GM18867 (cell line): ENCODE data around the gene GRIN2C.

ENCODE experiments used
- ATAC-seq: cut with Tn5 transposase; IDR thresholded peaks from one replicate; pipeline ENCODE4 v1.9.1; 2021; ENCODE audit warnings: mild to moderate bottlenecking, moderate library complexity; ENCODE audit not compliant: unreplicated experiment

The GRIN2C gene

GRCh38 chr17:74824961-74825627, 34.6 kb downstream of the GRIN2C start:
- no peak for ATAC-seq

- no peak for ATAC-seq
Observed at GRCh38 chr17:74822939-74823367, 36.7 kb downstream of the GRIN2C start.

DNA sequence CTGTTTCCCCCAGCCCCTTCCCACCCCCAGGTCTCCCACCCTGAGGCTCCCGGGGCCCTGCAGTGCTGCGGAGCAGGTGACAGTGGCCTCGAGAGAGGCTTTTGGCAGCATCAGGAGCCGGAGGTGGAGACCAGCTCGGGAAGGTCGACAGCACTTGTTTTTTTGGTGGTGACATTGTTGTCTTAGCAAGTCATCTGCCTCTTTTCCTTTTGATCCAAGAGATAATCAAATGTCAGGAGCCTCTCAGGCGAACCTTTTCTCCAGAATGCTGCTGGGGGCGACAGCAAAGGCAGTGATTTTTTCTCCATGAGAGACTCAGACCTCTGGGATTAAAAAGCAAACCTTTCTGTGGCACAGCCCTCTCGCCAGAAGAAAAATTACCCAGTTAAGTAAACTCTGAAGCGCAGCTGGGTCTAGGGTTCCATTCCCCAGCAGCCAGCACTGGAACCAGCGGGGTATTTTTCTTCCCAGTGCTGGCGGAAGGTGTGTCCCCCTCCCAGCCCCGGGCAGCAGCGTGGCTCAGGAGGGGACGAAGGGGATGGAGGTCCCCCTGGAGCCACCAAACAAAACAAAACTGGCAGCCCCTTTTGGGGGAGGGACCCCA, 37.2 kb downstream of the GRIN2C start:
- no peak for ATAC-seq

DNA sequence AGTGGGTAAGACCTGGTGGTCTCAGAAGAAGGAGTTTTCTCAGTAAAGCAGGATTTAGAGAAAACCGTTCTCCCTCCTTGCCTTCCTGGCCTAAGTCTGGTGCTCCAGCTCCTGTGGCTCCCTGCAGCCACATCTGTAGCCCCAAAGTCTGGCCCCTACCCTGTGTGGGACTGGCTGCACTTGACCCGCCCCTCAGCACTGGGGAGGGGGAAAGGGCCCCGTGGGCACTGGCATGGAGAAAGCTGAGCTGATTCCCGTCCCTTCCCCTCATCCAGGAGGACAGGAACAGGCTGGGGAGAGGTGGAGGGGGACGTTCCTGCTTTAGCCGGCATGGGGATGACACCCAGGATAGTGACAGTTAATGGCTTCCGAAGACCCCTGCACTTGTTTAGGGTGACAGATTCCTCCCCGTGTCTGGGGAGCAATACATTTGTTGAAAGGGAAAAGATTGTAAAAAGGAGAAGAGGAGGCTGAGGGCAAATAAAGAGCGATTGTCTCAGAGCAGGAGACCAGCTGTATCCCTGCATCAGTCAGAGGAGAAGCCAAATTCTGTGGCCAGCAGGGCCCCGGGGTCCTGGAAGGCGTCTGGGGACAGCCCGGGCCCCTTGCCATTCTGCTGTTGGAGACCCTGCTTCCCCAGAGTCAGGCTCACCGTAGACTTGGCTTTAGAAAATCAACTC, 37.9 kb downstream of the GRIN2C start:
- ATAC-seq, result no peak

DNA sequence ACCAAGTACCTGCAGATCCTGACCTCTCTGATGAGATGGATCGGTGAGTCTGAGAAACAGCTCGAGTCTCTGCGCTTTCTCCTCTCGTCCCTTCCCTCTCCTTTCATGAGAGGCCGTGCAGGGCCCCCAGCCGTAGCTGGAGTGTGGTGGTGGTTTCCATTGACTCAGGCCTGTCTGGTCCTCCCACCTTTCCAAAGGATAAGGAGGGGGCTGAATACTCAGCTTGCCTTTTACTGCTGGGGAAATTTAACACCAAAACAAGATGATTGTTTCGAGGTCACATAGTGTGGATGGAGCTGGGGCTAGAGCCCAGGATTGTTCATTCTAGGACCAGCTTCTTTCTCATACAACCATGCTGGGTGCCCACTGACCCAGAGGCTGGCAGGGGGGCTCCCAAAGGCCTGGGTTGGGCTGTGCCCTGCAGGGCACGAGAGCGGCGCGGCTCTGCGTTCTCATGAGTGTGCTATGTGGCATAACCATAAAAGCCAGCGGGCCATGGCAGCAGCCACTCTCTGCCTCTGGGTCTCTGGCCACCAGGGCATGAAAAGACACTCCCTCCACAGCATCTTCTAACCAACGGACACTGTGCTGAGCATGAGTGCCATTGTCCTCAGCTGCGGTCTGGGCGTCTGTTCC, 39.8 kb downstream of the GRIN2C start:
- ATAC-seq, result no peak

GRCh38 chr17:74818291-74818938, 41.3 kb downstream of the GRIN2C start:
- no peak for ATAC-seq

DNA sequence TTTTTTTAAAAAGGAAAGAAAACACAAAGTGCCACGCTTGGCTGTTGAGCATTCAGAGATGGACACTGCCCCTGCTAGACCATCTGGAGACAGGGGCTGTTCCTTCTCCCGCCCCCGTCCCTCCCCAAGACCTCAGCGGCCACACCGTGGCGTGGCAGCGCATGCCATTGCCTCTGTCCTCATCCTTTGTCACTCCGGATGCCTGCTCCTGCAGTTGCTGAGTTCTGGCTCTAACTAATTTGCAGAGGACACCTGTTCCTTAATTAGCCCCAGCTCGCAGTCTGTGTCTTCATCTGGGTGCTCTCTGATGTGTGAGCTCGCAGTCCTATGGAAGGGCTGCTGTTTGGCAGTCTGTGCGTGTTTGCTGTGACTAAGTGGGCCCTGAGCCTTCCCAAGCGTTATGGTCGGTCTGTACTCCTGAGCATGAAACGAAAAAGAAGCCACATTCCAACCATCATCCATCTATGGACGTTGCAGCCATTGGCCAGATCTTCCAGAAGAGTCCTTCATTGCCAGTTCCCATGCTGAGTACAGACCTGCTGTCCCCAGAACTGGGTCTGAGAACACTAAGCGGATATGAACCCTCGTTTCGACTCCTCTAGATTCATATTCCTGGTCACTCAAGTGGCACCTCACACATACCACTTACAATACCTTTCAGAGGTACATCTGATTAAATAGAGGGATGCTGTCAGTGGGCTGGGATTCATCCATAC, 42.6 kb downstream of the GRIN2C start:
- ATAC-seq, result no peak

DNA sequence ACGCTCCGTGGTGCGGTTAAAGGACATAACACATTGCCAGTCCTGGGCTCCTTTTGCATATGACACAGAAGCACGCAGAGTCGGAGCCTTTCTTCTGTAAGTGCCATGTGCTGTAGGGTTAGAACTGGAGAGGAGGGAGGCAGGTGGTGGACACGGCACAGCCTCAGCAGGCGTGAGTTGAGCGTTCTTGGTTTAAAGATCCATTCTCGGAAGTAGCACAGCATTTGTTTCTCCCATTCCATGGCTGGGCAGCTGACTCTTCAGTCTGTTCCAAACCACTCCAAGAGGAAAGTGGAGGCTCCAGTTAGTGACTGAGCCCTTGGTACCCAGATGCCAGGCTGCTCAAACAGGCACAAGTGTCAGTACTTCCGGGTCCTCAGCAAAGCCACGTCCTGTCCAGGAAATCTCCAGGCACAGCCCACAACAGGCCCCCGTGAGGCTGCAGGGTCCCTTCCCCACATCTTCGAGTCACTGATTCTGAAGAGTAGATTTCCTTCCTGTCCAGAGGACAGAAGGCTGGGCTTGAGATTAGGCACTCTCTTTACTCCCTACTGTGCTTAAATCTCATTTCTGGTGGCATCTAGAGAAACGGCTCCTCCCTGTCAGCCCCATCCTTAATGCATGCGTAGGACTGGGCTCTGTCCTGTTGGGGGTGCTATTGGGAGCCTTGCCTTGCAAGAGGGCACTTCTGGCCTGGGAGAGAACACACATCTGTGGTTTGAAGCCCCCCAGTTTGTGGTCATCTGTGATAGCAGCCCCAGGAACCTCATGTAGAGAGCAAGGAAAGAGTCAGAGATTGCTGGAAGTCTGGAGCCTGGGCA, 43.9 kb downstream of the GRIN2C start:
- no peak for ATAC-seq

GRCh38 chr17:74815067-74815466, 44.6 kb downstream of the GRIN2C start:
- ATAC-seq, result no peak

DNA sequence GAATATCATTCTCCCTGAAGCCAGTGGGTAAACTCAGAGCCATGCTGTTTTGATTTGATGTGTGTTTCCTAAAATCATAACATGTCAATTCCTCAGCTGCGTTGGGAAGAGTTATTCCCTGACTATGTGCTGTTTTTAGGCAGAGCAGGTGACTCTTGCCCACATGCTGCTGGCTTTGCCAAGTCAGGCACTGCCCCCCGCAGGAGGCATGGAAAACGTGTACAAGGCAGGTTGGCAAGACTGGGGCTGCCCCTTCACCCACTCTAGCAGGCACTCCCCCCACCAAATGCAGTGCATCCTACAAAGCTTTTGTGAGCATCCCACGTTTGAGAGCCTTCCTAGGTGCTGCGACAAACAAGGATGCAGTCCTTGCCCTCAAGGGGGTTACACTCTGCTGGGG, 45.2 kb downstream of the GRIN2C start:
- no peak for ATAC-seq

DNA sequence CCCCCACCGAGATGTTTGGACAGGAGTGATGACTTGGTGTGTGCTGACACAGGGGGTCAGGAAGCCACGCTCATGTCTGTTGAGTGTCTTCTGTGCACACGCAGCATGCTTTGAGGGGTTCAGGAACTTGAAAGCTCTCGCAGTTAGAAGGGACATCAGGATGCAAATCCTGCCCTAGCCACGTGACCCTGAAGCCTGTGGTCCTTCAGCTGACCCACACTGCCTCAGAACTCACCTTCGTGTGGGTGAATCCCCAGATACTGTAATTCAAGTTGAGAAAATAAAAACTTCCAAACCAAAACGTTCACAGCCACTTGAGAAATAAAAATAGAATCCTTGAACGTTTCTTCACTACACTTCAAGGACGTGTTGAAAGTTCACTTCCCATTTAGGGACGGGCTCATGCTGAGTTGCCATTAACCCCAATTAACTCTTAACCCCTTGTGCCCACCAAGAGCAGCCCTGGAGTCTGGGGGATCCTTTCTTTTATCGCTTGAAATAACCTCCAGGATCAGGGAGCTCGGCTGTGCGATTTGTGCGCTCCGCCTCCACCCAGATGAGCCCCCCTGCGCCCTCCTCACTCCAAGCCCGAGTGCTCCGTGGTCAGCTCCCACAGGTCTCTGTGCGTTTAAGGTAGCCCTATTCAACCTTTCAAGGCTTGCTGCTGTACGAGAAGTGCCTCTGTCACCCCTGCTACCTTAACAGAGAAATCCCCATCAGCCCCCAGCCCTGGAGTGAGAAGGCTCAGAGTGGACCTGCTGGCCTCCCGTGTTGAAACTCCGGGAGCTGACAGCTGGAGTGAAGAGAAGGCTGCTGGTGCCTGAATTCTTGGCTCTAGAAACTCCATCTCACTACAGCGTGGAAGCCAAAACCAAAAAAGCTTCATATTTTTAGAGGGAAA, 47.3 kb downstream of the GRIN2C start:
- no peak for ATAC-seq

- no peak for ATAC-seq
Observed at GRCh38 chr17:74810699-74811485, 48.8 kb downstream of the GRIN2C start.

DNA sequence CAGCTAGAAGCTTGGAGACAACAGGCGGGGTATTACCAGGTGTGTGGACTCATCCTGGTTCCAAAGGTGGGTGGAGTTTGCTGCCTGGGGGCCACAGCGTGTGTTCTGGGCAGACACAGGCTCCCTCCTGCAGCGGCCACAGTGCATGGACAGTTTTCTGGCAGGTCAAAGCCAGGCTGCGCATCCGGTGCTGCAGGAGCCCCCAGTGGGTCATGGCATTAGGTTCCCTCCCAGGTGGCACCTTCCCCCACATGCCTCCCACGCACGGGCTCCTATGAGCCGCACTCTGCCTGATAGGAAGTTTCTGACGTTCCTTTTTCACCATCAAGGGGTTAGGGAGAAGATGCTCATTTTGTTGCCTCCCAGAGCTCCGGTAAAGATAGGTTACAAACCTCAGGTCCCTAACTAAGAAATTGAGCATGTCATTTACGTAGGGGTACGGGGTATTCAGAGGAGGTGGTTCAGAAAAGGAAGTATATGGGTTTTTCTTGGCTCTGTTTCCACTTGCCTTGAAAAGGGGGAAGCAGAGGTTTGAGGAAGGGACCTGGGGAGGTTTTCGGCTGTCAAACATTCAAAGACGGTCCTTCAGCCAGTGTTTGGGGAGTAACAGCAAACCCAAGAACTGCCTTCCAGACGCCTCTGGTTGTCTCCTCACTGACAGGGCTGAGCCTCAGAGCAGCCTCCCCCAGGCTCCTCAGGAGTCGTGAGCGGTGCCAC, 50.8 kb downstream of the GRIN2C start:
- no peak for ATAC-seq

- no peak for ATAC-seq
Observed at GRCh38 chr17:74807925-74808324, 51.8 kb downstream of the GRIN2C start.

DNA sequence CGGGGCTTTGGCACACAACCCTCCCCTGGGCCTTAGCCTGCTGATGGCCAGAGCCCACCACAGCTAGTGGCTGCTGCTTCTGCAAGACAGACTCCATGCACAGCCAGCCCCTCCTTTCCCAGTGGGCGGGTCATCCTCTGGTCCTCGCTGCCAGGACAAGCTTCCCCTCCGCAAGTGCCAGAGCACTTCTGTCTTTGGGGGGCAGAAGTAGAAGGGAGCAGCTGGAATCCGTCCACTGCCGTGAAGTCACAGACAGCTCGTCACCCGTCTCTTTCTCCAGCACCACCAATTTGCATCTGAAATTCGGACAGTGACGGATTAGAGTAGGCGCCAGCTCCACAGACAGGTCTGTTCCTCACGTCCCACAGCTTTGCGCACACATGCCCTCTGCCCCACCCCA, 52.2 kb downstream of the GRIN2C start:
- ATAC-seq, result no peak

- no peak for ATAC-seq
Observed at GRCh38 chr17:74806334-74806733, 53.4 kb downstream of the GRIN2C start.

- ATAC-seq, result no peak
Observed at GRCh38 chr17:74805591-74805991, 54.1 kb downstream of the GRIN2C start.
